C4-2B (cell line): ENCODE data around the gene CXCR4.

Experiments
- H3K27ac ChIP-seq: fragments of 450-650 bp; 2 replicates; pipeline ENCODE4 v1.5.1; 2017
- CTCF ChIP-seq: fragments of 450-650 bp; conservative IDR thresholded peaks from 2 replicates; pipeline ENCODE4 v1.5.1; 2017; ENCODE audit warnings: mild to moderate bottlenecking
- ZFX ChIP-seq: fragments of 450-650 bp; IDR thresholded peaks from 2 replicates; pipeline ENCODE4 v1.6.1; 2017

CXCR4 gene

GRCh38 chr2:136135921-136136906 lies 18.3 kb upstream of the CXCR4 start:
- H3K27ac ChIP-seq: no peak overlapping the region
- TF ChIP-seq CTCF: no peak
- no peak for TF ChIP-seq ZFX

- no peak for TF ChIP-seq ZFX
- no peak for TF ChIP-seq CTCF
- H3K27ac ChIP-seq: no peak overlapping the region
Measured at GRCh38 chr2:136135462-136135861, 17.5 kb upstream of the CXCR4 start.

GRCh38 chr2:136134126-136134525 lies 16.2 kb upstream of the CXCR4 start:
- H3K27ac ChIP-seq: no peak overlapping the region
- TF ChIP-seq CTCF: no peak
- TF ChIP-seq ZFX: no peak

- H3K27ac ChIP-seq: no peak overlapping the region
- TF ChIP-seq ZFX: no peak
- no peak for TF ChIP-seq CTCF
Measured at GRCh38 chr2:136133586-136133985, 15.6 kb upstream of the CXCR4 start.

- TF ChIP-seq CTCF (no peak), ZFX (no peak)
- no peak overlapping the region for H3K27ac ChIP-seq
Measured at GRCh38 chr2:136133176-136133575, 15.2 kb upstream of the CXCR4 start.

- TF ChIP-seq CTCF (no peak), ZFX (no peak)
- no peak overlapping the region for H3K27ac ChIP-seq
Measured at GRCh38 chr2:136132825-136133155, 14.8 kb upstream of the CXCR4 start.

GRCh38 chr2:136131961-136132824 lies 14.2 kb upstream of the CXCR4 start:
- no peak overlapping the region for H3K27ac ChIP-seq
- TF ChIP-seq ZFX (no peak), CTCF (no peak)
